GM21576 (cell line): Measurements from ENCODE around the gene NOX4.
"Not testable (repeated sequence)": the region's sequence is repeated elsewhere in the genome, so short reads cannot be mapped to it uniquely, and the experiment has no call there.

Experiments
- ATAC-seq: cut with Tn5 transposase; IDR thresholded peaks from one replicate; pipeline ENCODE4 v1.9.1; 2021; ENCODE audit warnings: mild to moderate bottlenecking, moderate library complexity; ENCODE audit not compliant: unreplicated experiment

NOX4 gene

GRCh38 chr11:89310607-89311006, 180.6 kb downstream of the NOX4 start:
- ATAC-seq, result not testable (repeated sequence)

GRCh38 chr11:89309321-89309985, 181.7 kb downstream of the NOX4 start:
- not testable (repeated sequence) for ATAC-seq

- ATAC-seq, result not testable (repeated sequence)
These were observed 182.9 kb downstream of the NOX4 start for GRCh38 chr11:89308272-89308671.

- ATAC-seq, result not testable (repeated sequence)
These were observed 188.1 kb downstream of the NOX4 start for GRCh38 chr11:89303029-89303428.

- not testable (repeated sequence) for ATAC-seq
These were observed 196.2 kb downstream of the NOX4 start for GRCh38 chr11:89295023-89295422.

GRCh38 chr11:89293965-89294679, 197.1 kb downstream of the NOX4 start:
- no peak for ATAC-seq

GRCh38 chr11:89288004-89288403, 203.2 kb downstream of the NOX4 start:
- not testable (repeated sequence) for ATAC-seq

GRCh38 chr11:89286601-89287000, 204.6 kb downstream of the NOX4 start:
- ATAC-seq, result not testable (repeated sequence)

GRCh38 chr11:89281032-89281677, 210.0 kb downstream of the NOX4 start:
- ATAC-seq, result not testable (repeated sequence)

GRCh38 chr11:89279176-89279575, 212.0 kb downstream of the NOX4 start:
- no peak for ATAC-seq

- ATAC-seq, result no peak
These were observed 215.2 kb downstream of the NOX4 start for GRCh38 chr11:89275966-89276365.
